ENCODE results near the gene PTPRG. TPM values are rescaled to one million over a fixed set of nuclear protein-coding genes. Genes with fewer than 3 reads are reported as not detected.

PTPRG gene
- total RNA-seq, 1 experiment from 2014 or later = 69.3 TPM

DNA sequence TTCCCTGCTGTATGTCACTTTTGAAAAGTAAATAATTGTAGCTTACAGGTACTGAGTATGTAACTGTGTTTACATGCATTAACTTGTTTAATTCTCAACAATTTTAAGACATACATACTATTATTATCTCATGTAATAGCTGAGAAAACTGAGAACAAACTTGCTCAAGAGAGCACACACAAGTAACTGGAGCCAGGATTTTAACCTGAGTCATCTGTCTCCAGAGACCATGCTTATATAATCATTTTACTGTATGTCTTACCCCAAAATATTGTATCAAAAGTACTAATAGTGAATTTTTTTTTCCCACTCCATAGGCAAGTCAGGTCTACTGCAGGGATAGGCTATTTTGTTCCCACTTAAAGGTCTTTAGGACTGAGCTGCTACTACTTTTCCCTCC lies 716.6 kb downstream of the PTPRG start:
- Histone ChIP-seq H3K9me3 (ENCODE audit: control insufficient read depth, low read depth, low read length) (no peaks in the 10 kb centered on the region), H2AK5ac (ENCODE audit: insufficient read length, low read length) (no peak overlapping the region), H3K79me1 (ENCODE audit: insufficient read depth, low read depth, low read length, poor library complexity, severe bottlenecking) (no peaks in the 10 kb centered on the region), H3K18ac (ENCODE audit: insufficient read length, low read depth, low read length) (no peak overlapping the region), H2BK120ac (ENCODE audit: low read depth, low read length, poor library complexity, severe bottlenecking) (no peak overlapping the region), H3K9ac (ENCODE audit: extremely low read depth, insufficient read length, low read length) (no peak overlapping the region), H3K4me2 (ENCODE audit: insufficient read depth, insufficient read length, low read length) (no peak overlapping the region), H3K4me1 (ENCODE audit: insufficient read depth, low read length) (no peaks in the 10 kb centered on the region), H2BK20ac (ENCODE audit: low read depth, low read length, poor library complexity, severe bottlenecking) (no peak overlapping the region), H3K23me2 (ENCODE audit: insufficient read length, low read depth, low read length, poor library complexity, severe bottlenecking) (no peaks in the 10 kb centered on the region), H3K4ac (ENCODE audit: low read depth, low read length) (no peak overlapping the region), H3K14ac (ENCODE audit: insufficient read depth, low read length) (no peak overlapping the region), H3T11ph (ENCODE audit: low read length) (no peak overlapping the region), H4K20me1 (ENCODE audit: control insufficient read depth, insufficient read depth, insufficient read length) (no peaks in the 10 kb centered on the region), H2AFZ (ENCODE audit: low read length) (no peak overlapping the region), H3K79me2 (ENCODE audit: insufficient read depth, low read length) (no peaks in the 10 kb centered on the region), H3K27ac (ENCODE audit: insufficient read length, low read depth, low read length) (no peak overlapping the region), H2BK15ac (ENCODE audit: low read depth, low read length) (no peak overlapping the region), H4K5ac (ENCODE audit: insufficient read length, low read depth, low read length) (no peak overlapping the region), H4K91ac (ENCODE audit: insufficient read length, low read depth, low read length) (no peak overlapping the region), H3K23ac (ENCODE audit: insufficient read length, low read depth, low read length) (no peak overlapping the region), H3K27me3 (ENCODE audit: insufficient read depth, low read length) (no peaks in the 10 kb centered on the region), H3K56ac (ENCODE audit: insufficient read length, low read depth, low read length) (no peak overlapping the region), H2BK5ac (ENCODE audit: insufficient read length, low read length) (no peak overlapping the region), H2BK12ac (ENCODE audit: insufficient read length, low read depth, low read length) (no peak overlapping the region), H4K8ac (replicated peaks; ENCODE audit: insufficient read length, low read depth, low read length) (no peak overlapping the region)
- TF ChIP-seq, protein P1, sequence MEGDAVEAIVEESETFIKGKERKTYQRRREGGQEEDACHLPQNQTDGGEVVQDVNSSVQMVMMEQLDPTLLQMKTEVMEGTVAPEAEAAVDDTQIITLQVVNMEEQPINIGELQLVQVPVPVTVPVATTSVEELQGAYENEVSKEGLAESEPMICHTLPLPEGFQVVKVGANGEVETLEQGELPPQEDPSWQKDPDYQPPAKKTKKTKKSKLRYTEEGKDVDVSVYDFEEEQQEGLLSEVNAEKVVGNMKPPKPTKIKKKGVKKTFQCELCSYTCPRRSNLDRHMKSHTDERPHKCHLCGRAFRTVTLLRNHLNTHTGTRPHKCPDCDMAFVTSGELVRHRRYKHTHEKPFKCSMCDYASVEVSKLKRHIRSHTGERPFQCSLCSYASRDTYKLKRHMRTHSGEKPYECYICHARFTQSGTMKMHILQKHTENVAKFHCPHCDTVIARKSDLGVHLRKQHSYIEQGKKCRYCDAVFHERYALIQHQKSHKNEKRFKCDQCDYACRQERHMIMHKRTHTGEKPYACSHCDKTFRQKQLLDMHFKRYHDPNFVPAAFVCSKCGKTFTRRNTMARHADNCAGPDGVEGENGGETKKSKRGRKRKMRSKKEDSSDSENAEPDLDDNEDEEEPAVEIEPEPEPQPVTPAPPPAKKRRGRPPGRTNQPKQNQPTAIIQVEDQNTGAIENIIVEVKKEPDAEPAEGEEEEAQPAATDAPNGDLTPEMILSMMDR (conservative IDR thresholded peaks at IDR 0.05) = no peak
- Mint-ChIP-seq H3K9me3 (no peaks in the 10 kb centered on the region), H3K27me3 (ENCODE audit: low read depth) (no peaks in the 10 kb centered on the region), H3K4me1 (peaks cover 5% of the 10 kb centered on the region in 2 experiments), H3K27ac (no peak overlapping the region), H3K4me3 (no peak overlapping the region), H3K36me3 (ENCODE audit: insufficient read depth in 1 of 3, low read depth in 3 of 3) (peaks cover 16 to 36% (median 29%) of the 10 kb centered on the region in 3 experiments)
- no peak for DNase-seq
